ENCODE measurements around the gene NELFCD.
"Not testable (repeated sequence)": the region's sequence is repeated elsewhere in the genome, so short reads cannot be mapped to it uniquely, and the experiment has no call there.

NELFCD gene

GRCh38 chr20:58982406-58983114, 1.5 kb downstream of the NELFCD start:
- CTCF ChIA-PET = interaction anchor here (0.9 kb wide), 1 partner anchor 473 kb away, joined by 3 read pairs; no protein-coding TSS in a partner anchor
- H3K27ac ChIP-seq (ENCODE audit: extremely low read depth, low read depth, low read length) = no peak overlapping the region

GRCh38 chr20:58983115-58983468, 2.0 kb downstream of the NELFCD start:
- POLR2A ChIA-PET = interaction anchor here (0.7 to 3.0 kb wide), 2 partner anchors 17 to 49 kb away, joined by 3 to 14 read pairs; partner anchors contain the start of gene ATP5F1E
- H3K4me1 ChIP-seq (ENCODE audit: control insufficient read depth, insufficient read depth, low read length); H3K4me3 ChIP-seq (ENCODE audit: low read depth, low read length); H3K27ac ChIP-seq (ENCODE audit: extremely low read depth, low read depth, low read length); H3K9me3 ChIP-seq (ENCODE audit: control insufficient read depth, insufficient read depth, low read depth, low read length): not testable (repeated sequence)
- peaks cover 6 to 35% of the 10 kb centered on the region in 2 experiments; a peak in 2 of 3 replicates for H3K36me3 ChIP-seq (ENCODE audit: control insufficient read depth in 2 of 2, insufficient read depth in 1 of 2, low read length in 2 of 2)
- CTCF ChIA-PET = interaction anchor here (0.9 kb wide), 1 partner anchor 473 kb away, joined by 3 read pairs; no protein-coding TSS in a partner anchor

More at GRCh38 chr20:58982406-58983114, 1.5 kb downstream of the NELFCD start:
- POLR2A ChIA-PET = interaction anchor here (0.7 to 3.0 kb wide), 2 partner anchors 17 to 50 kb away, joined by 3 to 14 read pairs; partner anchors contain the start of gene ATP5F1E
- Histone ChIP-seq H3K4me3 (ENCODE audit: low read depth, low read length) (peak overlapping the region; percentile 84; the same call in 1 of the 2 replicates), H3K36me3 (ENCODE audit: control insufficient read depth in 2 of 2, insufficient read depth in 1 of 2, low read length in 2 of 2) (peaks cover 6 to 30% of the 10 kb centered on the region in 2 experiments; a peak in 2 of 3 replicates), H3K9me3 (ENCODE audit: control insufficient read depth, insufficient read depth, low read depth, low read length) (no peaks in the 10 kb centered on the region), H3K4me1 (ENCODE audit: control insufficient read depth, insufficient read depth, low read length) (no peaks in the 10 kb centered on the region)
- TF ChIP-seq ZNF146 (tag by site-specific recombination; IDR thresholded peaks at IDR 0.05) = no peak
- TF ChIP-seq ZNF488 (tag by site-specific recombination; IDR thresholded peaks at IDR 0.05) = no peak
- peak; percentile 16; the same call in 1 of the 2 replicates for TF ChIP-seq ZNF600 (tag by site-specific recombination; IDR thresholded peaks at IDR 0.05)
- peak; percentile 60 for TF ChIP-seq PRDM10 (tag by site-specific recombination; IDR thresholded peaks at IDR 0.05)
- TF ChIP-seq ZNF449 (tag by site-specific recombination; IDR thresholded peaks at IDR 0.05) = no peak
- no peak for TF ChIP-seq ZNF202 (tag by site-specific recombination; IDR thresholded peaks at IDR 0.05; ENCODE audit: borderline replicate concordance)

GRCh38 chr20:58984691-58985090, 3.6 kb downstream of the NELFCD start:
- ChIA-PET CTCF (no interaction called here), POLR2A (interaction anchor here (1.0 kb wide), 1 partner anchor 48 kb away, joined by 3 read pairs; the partner anchor contains the start of gene ATP5F1E)
- no peaks in the 10 kb centered on the region for H3K9me3 ChIP-seq (ENCODE audit: control insufficient read depth, insufficient read depth, low read depth, low read length)
- no peaks in the 10 kb centered on the region for H3K4me1 ChIP-seq (ENCODE audit: control insufficient read depth, insufficient read depth, low read length)
- no peak overlapping the region for H3K4me3 ChIP-seq (ENCODE audit: low read depth, low read length)
- H3K27ac ChIP-seq (ENCODE audit: extremely low read depth, low read depth, low read length) = no peak overlapping the region
- peaks cover 6 to 51% of the 10 kb centered on the region in 2 experiments; a peak in 2 of 3 replicates for H3K36me3 ChIP-seq (ENCODE audit: control insufficient read depth in 2 of 2, insufficient read depth in 1 of 2, low read length in 2 of 2)
- no peak for TF ChIP-seq YY1 (tag by site-specific recombination; IDR thresholded peaks at IDR 0.05)
- no peak for TF ChIP-seq ZNF223 (tag by site-specific recombination; IDR thresholded peaks at IDR 0.05)
- TF ChIP-seq KLF8 (tag by site-specific recombination; IDR thresholded peaks at IDR 0.05) = no peak
- no peak for TF ChIP-seq ZSCAN30 (tag by site-specific recombination; IDR thresholded peaks at IDR 0.05)
- TF ChIP-seq ZNF302 (tag by site-specific recombination; IDR thresholded peaks at IDR 0.05; ENCODE audit: low read depth) = no peak
- TF ChIP-seq PBX3 (CRISPR knock-in tag; IDR thresholded peaks at IDR 0.05) = no peak
- no peak for TF ChIP-seq FEZF1 (tag by site-specific recombination; IDR thresholded peaks at IDR 0.05)
- no peak for TF ChIP-seq ZNF16 (tag by site-specific recombination; IDR thresholded peaks at IDR 0.05; ENCODE audit: low read depth)
- TF ChIP-seq GLIS2 (tag by site-specific recombination; IDR thresholded peaks at IDR 0.05) = no peak
- TF ChIP-seq ZNF121 (tag by site-specific recombination; IDR thresholded peaks at IDR 0.05) = no peak
- no peak for TF ChIP-seq ZNF211 (tag by site-specific recombination; IDR thresholded peaks at IDR 0.05; ENCODE audit: low read depth)
- no peak for TF ChIP-seq ZNF324 (tag by site-specific recombination; IDR thresholded peaks at IDR 0.05)

All from HEK293 (cell line).